ENCODE measurements around the gene CXXC4.

Gene CXXC4

DNA sequence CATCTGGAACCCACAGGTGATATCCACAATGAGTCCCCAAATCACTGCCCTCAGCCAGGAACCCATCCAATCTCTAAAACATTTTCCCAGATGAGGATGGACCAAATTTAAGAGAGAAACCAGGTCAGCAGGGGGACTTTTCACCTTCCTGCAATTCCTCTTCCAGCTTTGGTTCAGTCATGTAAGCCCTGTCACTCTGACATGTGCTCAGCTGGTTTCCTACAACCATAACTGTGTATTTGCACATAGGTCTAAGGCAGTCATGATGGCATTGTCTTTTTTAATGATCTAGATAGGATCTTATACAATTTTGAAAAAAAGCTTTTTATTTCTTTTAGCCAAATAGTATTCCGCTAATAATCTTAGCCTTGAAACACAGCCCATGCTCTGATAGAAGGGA is 6.5 kb downstream of the CXXC4 start:
- DNase-seq = no peak

DNA sequence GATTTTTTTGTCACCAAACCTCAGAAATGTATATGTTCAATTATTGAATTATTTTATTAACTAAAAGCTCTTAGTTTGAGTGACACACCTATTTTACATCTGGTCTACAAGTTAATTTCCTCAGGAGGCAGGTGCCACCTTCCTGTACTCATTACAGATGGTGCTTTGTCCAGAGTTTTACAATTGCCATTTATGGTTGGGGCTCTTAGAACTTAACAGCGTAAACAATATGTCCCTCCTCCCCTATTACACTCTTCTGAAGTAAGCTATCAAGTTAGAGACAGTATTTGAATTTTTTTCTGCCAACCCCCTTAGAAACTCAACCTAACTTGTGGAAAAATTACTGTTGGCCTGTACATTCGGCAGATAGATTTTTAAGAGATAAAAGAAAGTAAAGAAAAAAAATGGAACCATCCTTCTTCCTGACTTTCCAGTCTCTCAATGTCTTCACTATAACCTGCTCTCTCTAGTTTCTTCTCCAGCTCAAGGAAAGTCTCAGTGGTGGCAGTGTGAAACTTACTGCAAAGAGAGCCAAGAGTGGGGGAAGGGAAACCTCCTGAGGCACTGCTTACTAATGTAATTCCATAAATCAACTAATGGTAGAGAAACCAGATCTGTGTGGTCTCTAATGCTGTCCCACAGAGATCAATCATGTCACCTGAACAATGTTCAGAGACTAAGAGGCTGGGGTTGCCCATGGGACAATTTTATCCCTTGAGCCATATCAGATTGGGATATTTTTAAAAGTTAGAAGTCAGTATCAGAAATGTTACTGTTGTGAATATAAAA is 7.8 kb downstream of the CXXC4 start:
- DNase-seq = no peak

GRCh38 chr4:104475652-104476051 is 19.0 kb downstream of the CXXC4 start:
- DNase-seq = no peak

DNA sequence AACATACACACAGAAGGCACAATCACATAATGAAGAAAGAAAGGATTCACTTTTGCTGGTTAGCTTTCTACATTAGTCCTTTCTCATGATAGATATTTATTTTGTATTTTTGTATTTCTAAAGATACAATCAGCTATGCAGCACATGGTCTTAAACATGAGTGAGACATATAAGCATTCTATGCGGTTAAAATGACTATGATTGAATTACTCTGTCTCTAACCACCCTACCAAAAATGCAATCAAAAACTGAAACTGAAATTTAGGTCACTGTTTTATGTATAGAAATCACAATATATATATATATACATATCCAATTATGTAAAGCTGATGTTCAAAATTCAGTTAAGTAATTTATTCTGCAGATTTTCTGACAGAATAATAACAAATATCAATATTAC is 21.9 kb downstream of the CXXC4 start:
- DNase-seq = no peak

DNA sequence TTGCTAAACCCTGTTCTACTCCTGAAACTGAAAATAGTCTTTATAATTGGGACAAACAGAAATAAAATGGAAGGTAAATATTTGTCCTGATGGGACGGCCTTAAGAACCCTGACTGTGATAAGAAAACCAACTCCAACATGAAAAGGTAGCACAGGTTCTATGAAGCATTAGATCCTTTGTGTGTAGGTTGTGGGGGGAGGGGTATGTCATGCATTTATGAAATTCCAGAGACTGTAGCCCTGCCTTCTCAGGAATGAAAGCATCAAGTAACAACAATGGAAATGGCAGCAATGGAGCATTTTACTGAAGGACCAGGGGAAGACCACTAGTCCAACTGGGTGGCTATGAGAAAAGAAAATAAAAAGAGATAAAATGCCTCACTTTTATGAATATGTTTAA is 23.9 kb downstream of the CXXC4 start:
- no peak for DNase-seq

- no peak for DNase-seq
Observed at GRCh38 chr4:104469794-104470193, 24.9 kb downstream of the CXXC4 start.

- no peak for DNase-seq
Observed at GRCh38 chr4:104465619-104466018, 29.1 kb downstream of the CXXC4 start.

GRCh38 chr4:104465201-104465600 is 29.5 kb downstream of the CXXC4 start:
- DNase-seq = no peak

DNA sequence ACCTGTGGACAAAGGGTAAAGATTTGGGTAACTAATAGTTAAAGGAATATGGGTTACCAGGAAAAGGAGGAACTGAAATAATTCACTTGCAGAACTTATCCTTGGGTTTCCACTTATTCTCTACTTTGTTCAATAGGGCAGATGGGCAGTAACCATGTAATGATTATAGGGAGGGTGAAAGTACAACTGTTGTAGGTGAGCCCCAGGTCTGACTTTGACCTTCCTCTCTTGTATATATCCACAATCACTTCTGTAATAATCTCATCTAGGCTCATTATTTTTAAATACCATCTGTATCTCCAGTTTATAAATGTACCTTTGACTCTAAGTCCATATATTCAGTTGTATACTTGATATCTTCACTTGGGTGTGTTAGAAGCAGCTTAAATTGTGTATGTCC is 32.1 kb downstream of the CXXC4 start:
- DNase-seq = no peak

DNA sequence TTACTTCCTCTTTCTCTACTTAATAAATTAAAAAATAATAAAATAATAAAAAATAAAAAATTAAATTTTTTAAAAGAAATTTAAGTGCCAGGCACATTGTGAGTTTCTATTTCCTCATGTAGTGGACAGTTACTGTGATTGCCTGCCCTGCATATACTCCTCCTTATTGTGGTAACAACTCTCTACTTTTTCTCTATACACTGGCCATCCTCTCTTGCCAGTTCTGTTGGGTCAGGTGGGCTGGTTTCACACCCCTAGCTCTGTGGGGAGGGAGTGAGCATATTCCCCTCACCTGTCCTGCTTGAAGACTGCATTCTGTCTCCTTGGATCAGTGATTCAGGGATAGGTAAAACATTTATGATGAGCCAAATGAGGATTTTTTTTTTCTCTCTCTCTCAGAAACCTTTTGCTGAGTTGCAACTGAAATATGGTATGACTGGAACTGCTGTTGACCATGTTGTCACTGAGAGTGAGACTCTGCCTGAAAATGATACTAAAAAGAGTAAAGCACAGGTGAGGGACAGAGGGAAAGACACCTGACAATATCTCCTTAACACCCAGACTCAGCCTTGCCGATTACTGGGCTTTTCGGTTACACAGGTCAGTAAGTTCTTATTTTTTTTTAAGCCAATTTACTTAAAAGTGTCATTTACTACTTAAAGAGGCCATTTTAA is 37.2 kb downstream of the CXXC4 start:
- DNase-seq = no peak

DNA sequence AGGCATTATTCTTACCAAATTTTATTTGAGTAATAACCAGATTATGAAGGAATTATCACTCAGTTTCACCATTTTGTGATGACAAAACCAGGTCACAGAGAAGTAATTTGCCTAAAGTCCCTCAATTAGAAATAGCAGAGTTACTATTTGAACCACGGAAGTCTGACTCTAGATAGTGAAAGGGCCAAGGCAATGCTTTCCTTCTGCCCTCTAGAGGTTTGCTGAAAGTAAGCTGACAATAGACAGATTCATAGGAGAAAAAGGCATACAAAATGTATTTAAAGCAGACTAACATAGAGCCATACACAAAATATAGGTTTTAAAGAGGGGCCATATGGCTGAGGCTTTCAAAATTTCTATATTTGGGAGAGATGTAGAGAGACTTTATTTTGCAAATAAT is 43.1 kb downstream of the CXXC4 start:
- no peak for DNase-seq

DNA sequence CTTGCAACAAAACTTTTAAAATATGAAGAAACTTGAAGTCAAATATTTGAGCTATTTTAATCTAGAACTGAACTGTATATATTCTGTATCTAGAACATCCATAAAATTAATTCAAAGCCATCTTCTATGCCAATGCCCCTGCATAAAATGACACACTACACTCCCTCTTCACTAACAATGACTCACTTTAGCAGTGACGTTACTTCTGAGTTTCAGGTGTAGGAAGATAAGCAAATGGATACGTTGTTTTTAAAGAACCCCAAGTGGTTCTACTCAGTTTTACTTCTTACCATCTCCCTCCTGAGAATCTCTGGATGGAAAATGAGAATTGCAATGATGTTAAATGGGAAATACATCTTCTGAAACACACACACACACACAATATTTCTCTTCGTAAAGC is 45.2 kb downstream of the CXXC4 start:
- no peak for DNase-seq

DNA sequence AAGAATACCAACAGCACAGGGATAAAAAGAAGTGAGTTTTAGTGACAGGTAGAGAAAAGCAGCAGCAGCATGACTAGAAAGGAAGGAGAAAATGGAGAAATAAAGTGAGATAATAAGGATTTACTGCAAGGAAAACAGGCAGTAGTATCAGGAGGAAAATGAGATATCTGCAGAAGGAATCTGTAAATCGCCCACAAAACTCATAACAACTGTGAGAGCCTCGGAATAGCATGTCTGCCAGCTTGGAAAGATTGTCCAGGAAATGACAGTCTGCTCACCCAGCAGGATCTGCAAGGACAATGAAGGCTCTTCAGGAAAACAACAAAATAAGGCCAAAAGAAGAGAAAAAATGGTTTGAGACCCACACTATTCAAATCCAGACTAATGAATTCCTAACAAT is 47.4 kb downstream of the CXXC4 start:
- DNase-seq = no peak

- no peak for DNase-seq
Observed at GRCh38 chr4:104446431-104447278, 48.0 kb downstream of the CXXC4 start.

DNA sequence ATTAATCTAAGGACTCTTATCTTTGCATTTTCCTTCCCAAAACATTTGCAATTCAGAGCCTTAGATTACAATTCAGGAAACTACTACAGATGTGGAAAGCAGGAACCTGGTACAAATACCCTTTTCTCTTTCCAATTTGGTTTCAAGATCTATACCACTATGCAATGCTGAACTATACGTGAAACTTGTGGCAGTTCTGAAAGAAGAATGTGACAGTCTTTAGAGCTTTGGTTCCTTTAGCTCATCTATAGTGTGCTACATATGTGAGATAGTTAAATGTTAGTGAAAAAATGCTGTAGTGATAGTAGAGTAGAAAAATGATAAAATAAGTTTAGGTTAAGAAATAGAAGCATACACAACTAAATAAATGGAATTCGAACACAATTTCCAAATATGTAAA is 50.0 kb downstream of the CXXC4 start:
- no peak for DNase-seq

DNA sequence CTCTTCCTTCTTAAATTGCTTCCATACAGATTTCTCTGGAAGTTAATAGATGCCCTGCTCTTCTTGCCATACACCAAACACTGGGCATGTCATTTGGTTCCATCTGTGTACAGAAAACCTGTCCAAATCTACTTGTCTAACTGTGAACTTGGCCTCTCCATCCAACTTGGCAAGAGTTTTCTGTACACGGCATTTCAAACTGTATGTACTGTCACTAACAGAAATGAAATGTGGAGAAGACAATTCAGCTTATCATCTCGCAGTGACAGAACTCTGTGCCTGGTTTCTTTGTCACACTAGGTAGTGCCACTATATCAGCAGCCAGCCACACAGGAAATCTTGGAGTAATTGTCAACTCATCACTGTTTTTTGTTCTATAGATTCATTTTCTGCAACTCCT is 58.2 kb downstream of the CXXC4 start:
- DNase-seq = no peak

- DNase-seq = no peak
Observed at GRCh38 chr4:104429150-104429741, 65.4 kb downstream of the CXXC4 start.

GRCh38 chr4:104425948-104426347 is 68.7 kb downstream of the CXXC4 start:
- DNase-seq = no peak

DNA sequence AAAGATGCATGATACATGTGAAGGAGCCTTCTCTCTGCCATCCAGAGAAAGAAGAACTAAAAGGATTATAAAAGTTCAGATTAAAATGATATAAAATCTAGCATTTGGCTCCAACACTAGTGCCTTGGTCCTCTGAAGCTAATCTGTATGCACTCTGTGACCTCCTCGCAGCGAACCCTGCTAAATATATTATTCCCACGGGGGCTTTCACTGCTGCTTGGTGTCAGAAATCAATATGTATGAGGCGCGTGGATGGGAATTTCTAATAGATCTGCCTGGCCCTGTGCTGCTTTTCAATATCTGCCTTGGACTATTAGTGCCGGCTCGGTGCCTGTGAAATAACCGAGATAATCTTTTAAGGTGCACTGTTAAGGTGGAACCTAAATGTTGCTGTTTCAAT is 69.7 kb downstream of the CXXC4 start:
- no peak for DNase-seq

DNA sequence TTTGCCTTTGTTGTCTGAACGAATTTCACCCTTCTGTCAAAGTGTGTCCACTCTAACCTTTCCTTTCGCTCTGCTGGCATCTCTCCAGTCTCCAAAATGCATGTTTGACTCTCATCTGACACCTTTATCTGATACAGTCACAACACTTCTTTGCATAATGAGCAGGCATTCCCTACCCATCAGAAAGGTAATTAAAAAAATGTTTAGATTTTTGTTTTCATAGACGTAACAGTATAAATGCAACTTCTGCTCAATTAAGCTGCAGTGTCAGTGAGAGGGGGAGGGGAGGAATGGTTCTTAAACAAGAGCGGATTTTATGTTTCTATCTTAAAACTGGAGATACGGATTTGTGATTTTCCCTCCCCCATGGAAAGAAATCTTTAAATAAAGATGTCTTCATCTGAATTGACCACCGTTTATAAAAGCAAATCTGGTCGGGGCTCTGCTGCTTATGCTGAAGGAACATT is 70.2 kb downstream of the CXXC4 start:
- no peak for DNase-seq

DNA sequence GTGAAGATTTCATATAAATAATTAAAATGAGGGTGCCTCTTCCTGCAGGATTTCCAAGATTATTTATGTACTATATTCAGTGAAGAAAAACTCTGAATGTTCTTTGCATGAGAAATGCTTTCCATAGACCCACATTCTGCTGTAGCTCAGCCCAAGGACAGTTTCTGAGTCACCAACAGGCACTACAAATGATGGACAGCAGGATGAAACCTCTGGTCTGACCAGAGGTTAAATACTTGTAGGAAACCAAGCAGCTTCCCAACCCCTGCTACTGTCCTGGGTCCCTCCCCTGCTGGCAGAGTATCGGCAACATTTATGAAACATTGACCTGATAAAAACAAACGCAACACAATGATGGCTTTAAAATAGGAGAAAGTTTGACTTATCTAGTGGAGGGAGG is 73.1 kb downstream of the CXXC4 start:
- DNase-seq = no peak

- no peak for DNase-seq
Observed at GRCh38 chr4:104420766-104421165, 73.9 kb downstream of the CXXC4 start.

All from NCI-H187 (cell line).